CD14-positive monocyte (primary cell): ENCODE results near the gene WWOX. TPM values are rescaled to one million over a fixed set of nuclear protein-coding genes. Genes with fewer than 3 reads are reported as not detected.

Experiments used
- DNase-seq, 3 donors: peaks; one replicate each; pipeline ENCODE4 v3.0.0-alpha.2; 2011 to 2022
- H2AFZ ChIP-seq: 2 replicates; pipeline ENCODE4 v1.6.0; 2012; ENCODE audit warnings: mild to moderate bottlenecking, low read depth, low read length, inconsistent platforms; ENCODE audit not compliant: insufficient read depth, poor library complexity, severe bottlenecking
- H3K27ac ChIP-seq, 2 donors: 1 replicate in 1 of 2; 2 replicates in 1 of 2; pipeline ENCODE4 v1.5.1; 2012 to 2013; ENCODE audit warnings: low read length in 2 of 2, control low read depth in 1 of 2, inconsistent platforms in 1 of 2, low read depth in 1 of 2, mild to moderate bottlenecking in 1 of 2
- H3K27me3 ChIP-seq, 2 donors: one replicate each; pipeline versions ENCODE4 v1.6.0 to v1.6.1; 2011 to 2013; ENCODE audit warnings: low read length in 2 of 2; ENCODE audit not compliant: control insufficient read depth in 2 of 2, insufficient read depth in 2 of 2
- H3K36me3 ChIP-seq, 2 donors: replicated peaks in 1 of 2; 1 replicate in 1 of 2; 2 replicates in 1 of 2; pipeline versions ENCODE4 v1.5.1 to v1.6.1; 2012 to 2013; ENCODE audit warnings: low read length in 2 of 2, control low read depth in 1 of 2, inconsistent platforms in 1 of 2, mild to moderate bottlenecking in 1 of 2; ENCODE audit not compliant: insufficient read depth in 2 of 2, control insufficient read depth in 1 of 2
- H3K4me1 ChIP-seq, 2 donors: 1 replicate in 1 of 2; 2 replicates in 1 of 2; pipeline versions ENCODE4 v1.5.1 to v1.6.1; 2012 to 2013; ENCODE audit warnings: low read length in 2 of 2, control low read depth in 1 of 2, inconsistent platforms in 1 of 2, mild to moderate bottlenecking in 1 of 2, moderate library complexity in 1 of 2; ENCODE audit not compliant: insufficient read depth in 2 of 2, control insufficient read depth in 1 of 2
- H3K4me2 ChIP-seq: replicated peaks from 2 replicates; pipeline ENCODE3; 2012; ENCODE audit warnings: low read length, moderate library complexity, mild to moderate bottlenecking; ENCODE audit not compliant: poor library complexity, severe bottlenecking; ENCODE audit errors: extremely low read depth
- H3K4me3 ChIP-seq, 3 experiments: fragments of 200-600 bp in 1 of 3; sonication (generic) in 1 of 3; replicated peaks in 1 of 3; 1 replicate in 2 of 3; 2 replicates in 1 of 3; pipeline ENCODE4 v1.5.1; 2011 to 2013; ENCODE audit warnings: low read length in 3 of 3, mild to moderate bottlenecking in 3 of 3, control low read depth in 2 of 3, low read depth in 2 of 3, inconsistent platforms in 1 of 3, moderate library complexity in 1 of 3
- H3K79me2 ChIP-seq: 2 replicates; pipeline ENCODE4 v1.6.0; 2012; ENCODE audit warnings: mild to moderate bottlenecking, control low read depth, inconsistent platforms, low read length, moderate library complexity; ENCODE audit not compliant: insufficient read depth
- H3K9ac ChIP-seq: 2 replicates; pipeline ENCODE4 v1.6.0; 2017; ENCODE audit warnings: low read length, mild to moderate bottlenecking; ENCODE audit not compliant: insufficient read depth, poor library complexity, severe bottlenecking
- H3K9me3 ChIP-seq, 2 donors: replicated peaks in 1 of 2; 1 replicate in 1 of 2; 2 replicates in 1 of 2; pipeline versions ENCODE4 v1.5.1 to v1.6.1; 2012 to 2013; ENCODE audit warnings: low read length in 2 of 2, control low read depth in 1 of 2; ENCODE audit not compliant: control insufficient read depth in 1 of 2, insufficient read depth in 1 of 2
- H4K20me1 ChIP-seq: 2 replicates; pipeline ENCODE4 v1.6.0; 2012; ENCODE audit warnings: mild to moderate bottlenecking, low read length, control low read depth, moderate library complexity; ENCODE audit not compliant: insufficient read depth
- H3K27ac Mint-ChIP-seq, 7 donors: one replicate each; pipeline ENCODE4 v1.8.0; 2020; ENCODE audit warnings: mild to moderate bottlenecking in 7 of 7, mixed read lengths in 7 of 7, moderate library complexity in 6 of 7, inconsistent platforms in 2 of 7
- H3K27me3 Mint-ChIP-seq, 3 donors: one replicate each; pipeline ENCODE4 v1.8.0; 2021 to 2022; ENCODE audit warnings: low read depth in 3 of 3, mild to moderate bottlenecking in 3 of 3, mixed read lengths in 3 of 3, moderate library complexity in 3 of 3, inconsistent platforms in 1 of 3
- H3K36me3 Mint-ChIP-seq, 2 donors: one replicate each; pipeline ENCODE4 v1.8.0; 2020; ENCODE audit warnings: mixed read lengths in 2 of 2, inconsistent platforms in 1 of 2, mild to moderate bottlenecking in 1 of 2
- H3K4me1 Mint-ChIP-seq: one replicate; pipeline ENCODE4 v1.8.0; 2020; ENCODE audit warnings: mild to moderate bottlenecking, mixed read lengths
- H3K4me3 Mint-ChIP-seq, 2 donors: one replicate each; pipeline ENCODE4 v1.8.0; 2020; ENCODE audit warnings: mild to moderate bottlenecking in 2 of 2, mixed read lengths in 2 of 2, moderate library complexity in 1 of 2
- H3K9me3 Mint-ChIP-seq, 7 donors: one replicate each; pipeline ENCODE4 v1.8.0; 2020 to 2022; ENCODE audit warnings: mixed read lengths in 7 of 7, mild to moderate bottlenecking in 6 of 7, moderate library complexity in 6 of 7, inconsistent platforms in 2 of 7
- whole genome bisulfite sequencing: methylation state at CpG from one replicate; pipeline ENCODE4 v1.1.5; 2013; ENCODE audit warnings: missing lambda C conversion rate; ENCODE audit not compliant: insufficient coverage; 5-methylcytosine and 5-hydroxymethylcytosine counted together
- intact Hi-C, 2 donors: fragments of 100-400 bp; cut with micrococcal nuclease; formaldehyde crosslinking; loops; one replicate each; pipeline versions ENCODE4 v1.15.0 to v1.15.1; 2023
- polyA plus RNA-seq, 3 donors: library from polyadenylated mRNA; depleted of rRNA in 1 of 3; unstranded in 2 of 3; stranded (reverse) in 1 of 3; fragments of 300-500 nt in 2 of 3; fragments of >200 nt in 1 of 3; fragmentation: Illumina TruSeq in 2 of 3; gene quantifications; 1 replicate in 2 of 3; 2 replicates in 1 of 3; pipeline ENCODE4 v1.2.3, GENCODE V29; 2012 to 2021
- TF ChIP-seq, protein P1 (sequence below): fragments of 200-600 bp; IDR thresholded peaks from one replicate; pipeline ENCODE4 v1.8.0; 2022; ENCODE audit warnings: antibody characterized with exemption, mild to moderate bottlenecking

The WWOX gene
- polyA plus RNA-seq, 3 donors = 4.0 to 7.0 (median 6.3) TPM

DNA sequence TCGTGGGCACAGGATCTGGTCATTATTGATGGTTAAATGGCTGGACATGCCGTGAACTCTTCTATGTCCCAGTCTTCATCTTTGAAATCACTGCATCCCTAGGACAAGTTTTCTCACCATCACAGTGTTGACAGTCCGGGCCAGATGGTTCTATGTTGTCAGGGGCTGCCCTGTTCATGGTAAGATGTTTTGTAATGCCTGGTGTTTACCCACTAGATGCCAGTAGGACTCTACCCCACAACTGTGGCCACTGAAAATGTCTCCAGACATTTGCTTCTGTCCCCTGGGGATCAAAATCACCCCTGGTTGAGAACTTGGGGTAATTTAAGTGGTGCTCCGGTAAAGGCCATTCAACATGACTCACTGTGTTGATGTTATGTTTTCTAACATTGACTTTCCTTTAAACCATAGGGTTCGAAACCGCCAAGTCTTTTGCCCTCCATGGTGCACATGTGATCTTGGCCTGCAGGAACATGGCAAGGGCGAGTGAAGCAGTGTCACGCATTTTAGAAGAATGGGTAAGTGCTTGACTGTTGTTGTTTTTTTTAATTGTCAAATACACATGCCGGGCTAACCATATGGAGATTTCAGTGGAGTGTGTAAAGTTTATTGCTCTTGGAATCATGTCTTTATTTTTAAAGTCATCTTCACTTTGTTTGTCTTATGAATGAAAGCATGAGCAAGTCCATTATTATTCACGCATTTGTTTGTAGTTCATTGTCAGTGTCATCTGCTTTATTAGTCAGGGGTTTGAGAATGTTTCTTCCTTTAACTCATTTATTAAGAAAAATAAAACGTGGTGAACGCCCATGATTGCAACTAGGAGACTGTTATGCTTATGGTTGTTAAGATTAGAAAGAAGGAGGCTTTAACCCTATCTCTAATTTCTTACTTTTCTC, 64.6 kb downstream of the WWOX start:
- WGBS = 93% methylated on average over 3 of the region's 12 CpGs
- Mint-ChIP-seq H3K9me3 (peaks cover 5 to 17% (median 9%) of the 10 kb centered on the region in 7 donors), H3K4me1 (no peaks in the 10 kb centered on the region), H3K27ac (no peak overlapping the region), H3K27me3 (peaks cover 0 to 3% (median 2%) of the 10 kb centered on the region in 3 donors), H3K4me3 (no peak overlapping the region), H3K36me3 (peaks cover 3 to 6% of the 10 kb centered on the region in 2 donors)
- no peak overlapping the region for H3K27ac ChIP-seq
- no peak overlapping the region for H3K4me3 ChIP-seq
- intact Hi-C loops = no loop called here
- H2AFZ ChIP-seq = no peak overlapping the region
- no peaks in the 10 kb centered on the region for H3K4me1 ChIP-seq
- H3K27me3 ChIP-seq = no peaks in the 10 kb centered on the region
- TF ChIP-seq, protein P1, sequence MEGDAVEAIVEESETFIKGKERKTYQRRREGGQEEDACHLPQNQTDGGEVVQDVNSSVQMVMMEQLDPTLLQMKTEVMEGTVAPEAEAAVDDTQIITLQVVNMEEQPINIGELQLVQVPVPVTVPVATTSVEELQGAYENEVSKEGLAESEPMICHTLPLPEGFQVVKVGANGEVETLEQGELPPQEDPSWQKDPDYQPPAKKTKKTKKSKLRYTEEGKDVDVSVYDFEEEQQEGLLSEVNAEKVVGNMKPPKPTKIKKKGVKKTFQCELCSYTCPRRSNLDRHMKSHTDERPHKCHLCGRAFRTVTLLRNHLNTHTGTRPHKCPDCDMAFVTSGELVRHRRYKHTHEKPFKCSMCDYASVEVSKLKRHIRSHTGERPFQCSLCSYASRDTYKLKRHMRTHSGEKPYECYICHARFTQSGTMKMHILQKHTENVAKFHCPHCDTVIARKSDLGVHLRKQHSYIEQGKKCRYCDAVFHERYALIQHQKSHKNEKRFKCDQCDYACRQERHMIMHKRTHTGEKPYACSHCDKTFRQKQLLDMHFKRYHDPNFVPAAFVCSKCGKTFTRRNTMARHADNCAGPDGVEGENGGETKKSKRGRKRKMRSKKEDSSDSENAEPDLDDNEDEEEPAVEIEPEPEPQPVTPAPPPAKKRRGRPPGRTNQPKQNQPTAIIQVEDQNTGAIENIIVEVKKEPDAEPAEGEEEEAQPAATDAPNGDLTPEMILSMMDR = no peak
- H3K4me2 ChIP-seq = no peak overlapping the region
- DNase-seq = no peak
- no peaks in the 10 kb centered on the region for H4K20me1 ChIP-seq
- no peak overlapping the region for H3K9ac ChIP-seq
- H3K79me2 ChIP-seq = no peaks in the 10 kb centered on the region
- H3K9me3 ChIP-seq = peaks cover 0 to 9% of the 10 kb centered on the region in 2 donors
- no peaks in the 10 kb centered on the region for H3K36me3 ChIP-seq

DNA sequence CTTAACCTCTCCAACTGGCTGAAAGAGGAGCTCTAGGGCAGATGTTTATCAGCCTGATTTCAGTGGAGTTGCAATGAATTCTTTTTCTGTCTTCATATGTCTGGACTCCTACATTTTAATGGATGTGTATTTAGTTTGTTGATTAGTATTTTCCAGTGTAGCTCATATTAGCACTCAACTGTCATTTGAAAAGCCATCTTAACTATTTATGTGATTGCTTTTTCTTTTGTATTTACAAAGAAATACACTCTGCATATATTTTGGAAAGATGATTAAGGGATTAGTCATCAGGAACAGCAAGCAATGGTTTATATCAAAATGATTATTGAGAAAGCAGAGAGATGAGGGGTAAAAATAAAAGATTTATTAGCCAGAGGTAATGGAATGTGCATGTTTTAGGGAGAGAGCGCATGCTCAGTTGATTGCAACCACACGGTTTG, 71.1 kb downstream of the WWOX start:
- no peak for DNase-seq
- peaks cover 0 to 3% of the 10 kb centered on the region in 2 donors for H3K9me3 ChIP-seq
- no peak overlapping the region for H3K9ac ChIP-seq
- intact Hi-C loops = loop anchor here in 1 of 2 donors (5.0 kb wide), 1 partner anchor 52 kb away; no protein-coding TSS in a partner anchor
- no peak overlapping the region for H3K27ac ChIP-seq
- H4K20me1 ChIP-seq = no peaks in the 10 kb centered on the region
- H3K79me2 ChIP-seq = no peaks in the 10 kb centered on the region
- Mint-ChIP-seq H3K9me3 (peaks cover 0 to 12% (median 4%) of the 10 kb centered on the region in 7 donors), H3K4me3 (no peak overlapping the region), H3K36me3 (peaks cover 0 to 6% of the 10 kb centered on the region in 2 donors), H3K4me1 (no peaks in the 10 kb centered on the region), H3K27ac (no peak overlapping the region), H3K27me3 (peaks cover 0 to 2% (median 0%) of the 10 kb centered on the region in 3 donors)
- H3K27me3 ChIP-seq = no peaks in the 10 kb centered on the region
- H3K4me1 ChIP-seq = no peaks in the 10 kb centered on the region
- no peak overlapping the region for H3K4me2 ChIP-seq
- no peaks in the 10 kb centered on the region for H3K36me3 ChIP-seq
- WGBS = 100% methylated on average over 2 of the region's 2 CpGs
- H2AFZ ChIP-seq = no peak overlapping the region
- TF ChIP-seq, protein P1 = no peak
- no peak overlapping the region for H3K4me3 ChIP-seq
